ENCODE results near the gene ACRV1. TPM values are rescaled to one million over a fixed set of nuclear protein-coding genes. Genes with fewer than 3 reads are reported as not detected.

Gene ACRV1
- total and polyA plus RNA-seq, 2 of the 4 experiments (the other 2 are of a cell fraction): not detected

- DNase-seq (no peak), ATAC-seq (ENCODE audit: low read depth) (no peak)
- no peak overlapping the region for H3K4me3 ChIP-seq (ENCODE audit: insufficient read depth, low read depth, low read length)
- H3K18ac ChIP-seq (ENCODE audit: low read depth, low read length): no peak overlapping the region
- no TSS peak for BruUV-seq (replicated peaks)
- no peak overlapping the region for H2AFZ ChIP-seq (replicated peaks; ENCODE audit: low read length, poor library complexity)
- POLR2A ChIA-PET (ENCODE audit: unreplicated experiment): no interaction called here
- no peak overlapping the region for H2AK9ac ChIP-seq (replicated peaks; ENCODE audit: low read depth, low read length, poor library complexity)
- dilution Hi-C loops (cut with HindIII; ENCODE audit: low sequenced_read_pairs, unreplicated experiment): no loop called here
- 100% methylated on average over 1 of the region's 3 CpGs; no CpG with 5 or more reads in 1 of the 2 experiments for WGBS, 2 experiments (ENCODE audit: extremely low coverage in 2 of 2, insufficient read length in 1 of 2)
- H2AK5ac ChIP-seq (ENCODE audit: low read depth, low read length): no peak overlapping the region
- no peaks in the 10 kb centered on the region for H3K27me3 ChIP-seq (ENCODE audit: control insufficient read depth, insufficient read depth, low read length)
- TF ChIP-seq CHD1 (IDR thresholded peaks at IDR 0.05; ENCODE audit: low read depth, low read length): no peak
- no peak for TF ChIP-seq MAZ (IDR thresholded peaks at IDR 0.05; ENCODE audit: borderline replicate concordance, low read depth, low read length)
- TF ChIP-seq, protein P1, sequence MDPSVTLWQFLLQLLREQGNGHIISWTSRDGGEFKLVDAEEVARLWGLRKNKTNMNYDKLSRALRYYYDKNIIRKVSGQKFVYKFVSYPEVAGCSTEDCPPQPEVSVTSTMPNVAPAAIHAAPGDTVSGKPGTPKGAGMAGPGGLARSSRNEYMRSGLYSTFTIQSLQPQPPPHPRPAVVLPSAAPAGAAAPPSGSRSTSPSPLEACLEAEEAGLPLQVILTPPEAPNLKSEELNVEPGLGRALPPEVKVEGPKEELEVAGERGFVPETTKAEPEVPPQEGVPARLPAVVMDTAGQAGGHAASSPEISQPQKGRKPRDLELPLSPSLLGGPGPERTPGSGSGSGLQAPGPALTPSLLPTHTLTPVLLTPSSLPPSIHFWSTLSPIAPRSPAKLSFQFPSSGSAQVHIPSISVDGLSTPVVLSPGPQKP (IDR thresholded peaks at IDR 0.05; ENCODE audit: borderline replicate concordance, low read depth, low read length): no peak
- TF ChIP-seq POLR2A (IDR thresholded peaks at IDR 0.05; ENCODE audit: low read depth, low read length): no peak
- TF ChIP-seq MXI1 (IDR thresholded peaks at IDR 0.05; ENCODE audit: borderline replicate concordance, low read depth, low read length): no peak
- TF ChIP-seq RCOR1 (IDR thresholded peaks at IDR 0.05; ENCODE audit: insufficient replicate concordance, low read length): no peak
- TF ChIP-seq RAD21 (IDR thresholded peaks at IDR 0.05; ENCODE audit: low read length): no peak
- TF ChIP-seq FOS (IDR thresholded peaks at IDR 0.05; ENCODE audit: low read depth, low read length): no peak
- no peak for TF ChIP-seq MAFK (IDR thresholded peaks at IDR 0.05; ENCODE audit: low read depth, low read length)
- no peaks in the 10 kb centered on the region for H4K20me1 ChIP-seq (ENCODE audit: insufficient read depth, low read length)
- CTCF ChIA-PET: no interaction called here
- no peak overlapping the region for H3K27ac ChIP-seq (ENCODE audit: insufficient read depth, low read length)
- peaks cover 0 to 5% of the 10 kb centered on the region in 2 experiments; a peak in 3 of 4 replicates for H3K79me1 ChIP-seq (ENCODE audit: low read depth in 1 of 2, low read length in 2 of 2)
- H3K4ac ChIP-seq (ENCODE audit: low read depth, low read length): no peak overlapping the region
- no peak overlapping the region for H3K4me2 ChIP-seq (ENCODE audit: low read depth, low read length)
- no peak overlapping the region for H2BK120ac ChIP-seq (ENCODE audit: low read depth, low read length)
- no peak overlapping the region for H3K56ac ChIP-seq (ENCODE audit: extremely low read depth, insufficient read depth, low read length)
- no peaks in the 10 kb centered on the region for H3K9me1 ChIP-seq (ENCODE audit: insufficient read depth, low read length)
- no peaks in the 10 kb centered on the region for H3K9me3 ChIP-seq (ENCODE audit: control insufficient read depth, insufficient read depth, low read length)
- H3K23ac ChIP-seq (ENCODE audit: low read depth, low read length): no peak overlapping the region
- H3K4me1 ChIP-seq (ENCODE audit: control insufficient read depth, insufficient read depth, low read length): no peaks in the 10 kb centered on the region
- H3K36me3 ChIP-seq (ENCODE audit: control insufficient read depth, insufficient read depth, low read length): peaks cover 16% of the 10 kb centered on the region
- intact Hi-C loops (cut with micrococcal nuclease): no loop called here
- H4K91ac ChIP-seq (ENCODE audit: insufficient read depth, low read depth, low read length): no peak overlapping the region
- no peak overlapping the region for H2BK15ac ChIP-seq (ENCODE audit: low read depth, low read length)
- no peak overlapping the region for H2BK20ac ChIP-seq (ENCODE audit: low read depth, low read length)
- H3K9ac ChIP-seq (ENCODE audit: low read depth, low read length): no peak overlapping the region
- H2BK5ac ChIP-seq (ENCODE audit: low read depth, low read length, poor library complexity, severe bottlenecking): no peak overlapping the region
- H4K5ac ChIP-seq (ENCODE audit: low read depth, low read length): no peak overlapping the region
- in situ Hi-C loops (cut with MboI; ENCODE audit: low sequenced_read_pairs): no loop called here
- H4K8ac ChIP-seq (ENCODE audit: low read depth in 2 of 2, low read length in 2 of 2): no peak overlapping the region
- no peak overlapping the region for H3K14ac ChIP-seq (replicated peaks; ENCODE audit: low read depth, low read length)
These were observed 42.8 kb downstream of the ACRV1 start for GRCh38 chr11:125637840-125638239.
